ENCODE data around the gene C1QTNF7. TPM values are rescaled to one million over a fixed set of nuclear protein-coding genes. Genes with fewer than 3 reads are reported as not detected.

C1QTNF7 gene
- total RNA-seq, 1 donor from 2014 or later = not detected

DNA sequence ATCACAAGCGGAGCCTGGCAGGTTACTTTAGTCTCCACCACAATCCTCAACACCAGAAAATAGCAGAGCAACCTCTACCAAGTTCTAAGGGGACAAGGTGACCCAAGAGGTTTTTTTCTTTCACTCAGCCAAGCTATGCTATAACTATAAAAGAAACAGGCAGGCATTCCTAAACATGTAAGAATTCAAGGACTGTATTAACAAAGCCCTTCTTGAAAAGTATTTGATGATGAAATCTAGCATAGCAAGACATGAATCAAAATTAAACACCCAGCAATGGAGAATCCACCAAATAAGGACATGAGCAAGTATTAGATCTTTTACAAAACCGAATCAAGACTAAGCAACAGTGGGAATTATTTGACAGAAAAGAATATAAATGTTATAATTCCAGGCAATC lies 25.7 kb upstream of the C1QTNF7 start:
- ATAC-seq (ENCODE audit: low read depth) = no peak
- DNase-seq = no peak
- ChIA-PET POLR2A (interaction anchor here (0.9 kb wide), 1 partner anchor 14 kb away, joined by 3 read pairs; no protein-coding TSS in a partner anchor), CTCF (interaction anchor here (0.9 to 2.1 kb wide), 2 partner anchors 14 to 55 kb away, joined by 3 to 11 read pairs; no protein-coding TSS in a partner anchor)
- intact Hi-C loops (cut with micrococcal nuclease) = no loop called here
- Mint-ChIP-seq H3K27me3 (no peaks in the 10 kb centered on the region), H3K27ac (peak overlapping the region; percentile 75), H3K4me1 (peaks cover 58% of the 10 kb centered on the region), H3K4me3 (no peak overlapping the region), H3K9me3 (no peaks in the 10 kb centered on the region), H3K36me3 (ENCODE audit: low read depth) (no peaks in the 10 kb centered on the region)
- TF ChIP-seq, protein P1, sequence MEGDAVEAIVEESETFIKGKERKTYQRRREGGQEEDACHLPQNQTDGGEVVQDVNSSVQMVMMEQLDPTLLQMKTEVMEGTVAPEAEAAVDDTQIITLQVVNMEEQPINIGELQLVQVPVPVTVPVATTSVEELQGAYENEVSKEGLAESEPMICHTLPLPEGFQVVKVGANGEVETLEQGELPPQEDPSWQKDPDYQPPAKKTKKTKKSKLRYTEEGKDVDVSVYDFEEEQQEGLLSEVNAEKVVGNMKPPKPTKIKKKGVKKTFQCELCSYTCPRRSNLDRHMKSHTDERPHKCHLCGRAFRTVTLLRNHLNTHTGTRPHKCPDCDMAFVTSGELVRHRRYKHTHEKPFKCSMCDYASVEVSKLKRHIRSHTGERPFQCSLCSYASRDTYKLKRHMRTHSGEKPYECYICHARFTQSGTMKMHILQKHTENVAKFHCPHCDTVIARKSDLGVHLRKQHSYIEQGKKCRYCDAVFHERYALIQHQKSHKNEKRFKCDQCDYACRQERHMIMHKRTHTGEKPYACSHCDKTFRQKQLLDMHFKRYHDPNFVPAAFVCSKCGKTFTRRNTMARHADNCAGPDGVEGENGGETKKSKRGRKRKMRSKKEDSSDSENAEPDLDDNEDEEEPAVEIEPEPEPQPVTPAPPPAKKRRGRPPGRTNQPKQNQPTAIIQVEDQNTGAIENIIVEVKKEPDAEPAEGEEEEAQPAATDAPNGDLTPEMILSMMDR (IDR thresholded peaks at IDR 0.05) = no peak

DNA sequence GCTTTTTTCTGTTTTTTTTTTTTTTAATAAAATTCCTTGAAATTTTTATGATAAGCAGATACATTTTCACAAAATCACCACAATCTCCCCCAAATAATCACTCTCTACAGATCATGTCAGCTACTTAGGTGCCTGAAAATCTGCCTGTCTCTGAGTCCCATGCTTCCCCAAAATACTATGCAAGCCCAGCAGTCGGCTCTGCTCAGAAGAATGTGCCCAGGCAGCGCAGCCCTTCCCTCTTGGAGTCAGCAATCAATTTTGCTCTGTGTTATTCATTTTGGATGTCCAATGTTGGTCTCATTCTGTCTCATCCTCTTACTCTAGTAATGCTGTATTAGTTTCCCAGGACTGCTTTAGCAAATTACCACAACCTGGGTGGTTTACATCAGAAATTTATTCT lies 24.9 kb upstream of the C1QTNF7 start:
- ATAC-seq (ENCODE audit: low read depth) (no peak), DNase-seq (no peak)
- intact Hi-C loops (cut with micrococcal nuclease) = no loop called here
- Mint-ChIP-seq H3K27me3 (no peaks in the 10 kb centered on the region), H3K4me3 (no peak overlapping the region), H3K9me3 (no peaks in the 10 kb centered on the region), H3K27ac (no peak overlapping the region), H3K4me1 (peaks cover 58% of the 10 kb centered on the region), H3K36me3 (ENCODE audit: low read depth) (no peaks in the 10 kb centered on the region)
- TF ChIP-seq, protein P1 (IDR thresholded peaks at IDR 0.05) = no peak
- POLR2A ChIA-PET = no interaction called here
- CTCF ChIA-PET = no interaction called here

DNA sequence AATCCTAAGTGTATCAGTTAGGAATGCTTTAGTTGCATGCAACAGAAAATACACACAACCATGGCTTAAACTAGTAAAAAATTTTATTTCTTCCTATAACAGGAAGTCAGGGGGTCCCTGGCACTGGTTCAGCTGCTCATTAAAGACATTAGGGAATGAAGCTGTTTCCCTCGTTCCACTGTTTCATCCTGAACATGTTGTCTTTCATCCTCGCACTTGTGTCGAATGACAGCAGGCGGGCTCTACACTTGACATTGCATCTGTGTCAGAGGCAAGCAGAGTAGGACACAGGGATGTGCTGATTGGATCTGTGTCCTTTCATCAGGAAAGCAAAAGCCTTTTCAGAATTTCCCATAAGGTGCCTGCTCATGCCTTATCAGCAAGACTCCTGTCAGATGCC lies 22.8 kb upstream of the C1QTNF7 start:
- TF ChIP-seq, protein P1 (IDR thresholded peaks at IDR 0.05) = no peak
- intact Hi-C loops (cut with micrococcal nuclease) = no loop called here
- peaks cover 50% of the 10 kb centered on the region for H3K4me1 Mint-ChIP-seq
- ChIA-PET CTCF (interaction anchor here (1.0 kb wide), 1 partner anchor 52 kb away, joined by 3 read pairs; no protein-coding TSS in a partner anchor), POLR2A (no interaction called here)
- no peak overlapping the region for H3K27ac Mint-ChIP-seq
- H3K36me3 Mint-ChIP-seq (ENCODE audit: low read depth) = no peaks in the 10 kb centered on the region
- no peaks in the 10 kb centered on the region for H3K27me3 Mint-ChIP-seq
- no peaks in the 10 kb centered on the region for H3K9me3 Mint-ChIP-seq
- H3K4me3 Mint-ChIP-seq = no peak overlapping the region
- DNase-seq = no peak
- no peak for ATAC-seq (ENCODE audit: low read depth)

DNA sequence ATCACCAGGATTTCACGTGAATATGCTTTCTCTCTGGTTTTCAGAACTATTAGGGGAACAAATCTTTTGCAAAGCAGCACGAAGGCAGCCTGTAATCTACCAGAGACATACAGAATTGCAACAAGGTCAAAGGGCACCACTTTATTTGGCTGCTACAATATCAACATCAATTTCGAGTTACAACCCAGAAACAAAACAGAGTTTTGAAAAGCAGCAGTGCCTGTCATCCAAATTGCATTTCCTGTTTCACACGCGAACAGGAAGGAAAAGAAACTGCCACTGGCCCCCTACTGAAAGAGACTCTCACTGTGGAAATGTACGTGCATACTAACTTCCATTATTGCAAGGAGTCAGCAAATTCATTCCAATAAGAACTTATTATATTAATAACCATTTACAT lies 17.1 kb upstream of the C1QTNF7 start:
- DNase-seq (no peak), ATAC-seq (ENCODE audit: low read depth) (peak; percentile 68)
- Mint-ChIP-seq H3K27me3 (no peaks in the 10 kb centered on the region), H3K27ac (peak overlapping the region; percentile 79), H3K36me3 (ENCODE audit: low read depth) (no peaks in the 10 kb centered on the region), H3K4me1 (peaks cover 67% of the 10 kb centered on the region), H3K9me3 (no peaks in the 10 kb centered on the region), H3K4me3 (peak overlapping the region; percentile 73)
- intact Hi-C loops (cut with micrococcal nuclease) = loop anchor here (1.0 to 10.0 kb wide), 4 partner anchors 9 to 814 kb away; partner anchors contain the start of gene TAPT1
- TF ChIP-seq, protein P1 (IDR thresholded peaks at IDR 0.05) = no peak
- ChIA-PET POLR2A (no interaction called here), CTCF (no interaction called here)

DNA sequence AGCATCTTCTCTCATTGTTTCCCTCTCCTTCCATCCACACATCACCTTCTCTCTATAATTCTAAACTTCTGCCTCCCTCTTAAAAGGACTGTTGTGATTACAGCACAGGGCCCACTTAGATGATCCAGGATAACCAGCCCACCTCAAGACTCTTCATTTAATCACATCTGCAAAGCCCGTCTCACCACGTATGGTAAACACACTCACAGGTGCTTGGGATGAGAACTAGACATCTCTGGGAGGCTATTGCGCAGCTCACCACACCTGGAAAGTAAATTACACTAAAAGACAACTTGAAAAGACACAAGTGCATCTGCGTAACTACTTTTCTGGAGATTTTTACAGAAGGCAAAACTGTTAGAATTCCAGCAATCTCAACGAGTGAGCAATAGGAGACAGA lies 15.4 kb upstream of the C1QTNF7 start:
- peak overlapping the region; percentile 63 for H3K27ac Mint-ChIP-seq
- DNase-seq = no peak
- ATAC-seq (ENCODE audit: low read depth) = no peak
- no peaks in the 10 kb centered on the region for H3K9me3 Mint-ChIP-seq
- ChIA-PET POLR2A (no interaction called here), CTCF (no interaction called here)
- TF ChIP-seq, protein P1 (IDR thresholded peaks at IDR 0.05) = no peak
- H3K4me3 Mint-ChIP-seq = peak overlapping the region; percentile 12
- intact Hi-C loops (cut with micrococcal nuclease) = loop anchor here (5.0 to 10.0 kb wide), 2 partner anchors 240 to 812 kb away; partner anchors contain the start of gene TAPT1
- peaks cover 75% of the 10 kb centered on the region for H3K4me1 Mint-ChIP-seq
- no peaks in the 10 kb centered on the region for H3K36me3 Mint-ChIP-seq (ENCODE audit: low read depth)
- H3K27me3 Mint-ChIP-seq = no peaks in the 10 kb centered on the region
